PFSK-1 (cell line): Measurements from ENCODE around the gene DPF3.

ENCODE experiments used
- FOXP2 ChIP-seq: optimal IDR thresholded peaks from 2 replicates; pipeline ENCODE3; 2011; ENCODE audit warnings: borderline replicate concordance, control low read depth, inconsistent platforms; ENCODE audit not compliant: insufficient read depth; ENCODE audit errors: extremely low read length, extremely low read depth
- POLR2AphosphoS5 ChIP-seq: IDR thresholded peaks from 2 replicates; pipeline ENCODE4 v1.6.1; 2012; ENCODE audit warnings: low read depth, mild to moderate bottlenecking, control low read depth, low read length, moderate library complexity
- REST ChIP-seq, 2 experiments: IDR thresholded peaks; 2 replicates each; pipeline versions ENCODE4 v1.6.1 to v1.8.0; 2011 to 2012; ENCODE audit warnings: low read depth in 2 of 2, low read length in 2 of 2, control low read depth in 1 of 2, inconsistent platforms in 1 of 2, mild to moderate bottlenecking in 1 of 2, moderate library complexity in 1 of 2; ENCODE audit not compliant: insufficient read depth in 1 of 2
- SIN3A ChIP-seq: IDR thresholded peaks from 2 replicates; pipeline ENCODE4 v1.6.1; 2012; ENCODE audit warnings: mild to moderate bottlenecking, low read length, moderate library complexity, borderline replicate concordance; ENCODE audit not compliant: insufficient read depth
- TAF1 ChIP-seq: IDR thresholded peaks from 2 replicates; pipeline ENCODE4 v1.6.1; 2012; ENCODE audit warnings: low read length, control low read depth, borderline replicate concordance; ENCODE audit not compliant: insufficient read depth

The DPF3 gene

GRCh38 chr14:72751276-72752033 is 142.4 kb downstream of the DPF3 start:
- TF ChIP-seq FOXP2 (no peak), POLR2AphosphoS5 (no peak), SIN3A (no peak), REST (IDR thresholded peaks at IDR 0.05; ENCODE audit: insufficient read depth in 1 of 2, low read depth in 2 of 2, low read length in 2 of 2) (no peak), TAF1 (no peak)

GRCh38 chr14:72747652-72748051 is 146.2 kb downstream of the DPF3 start:
- no peak for TF ChIP-seq FOXP2
- no peak for TF ChIP-seq REST (IDR thresholded peaks at IDR 0.05; ENCODE audit: insufficient read depth in 1 of 2, low read depth in 2 of 2, low read length in 2 of 2)
- TF ChIP-seq POLR2AphosphoS5: no peak
- TF ChIP-seq SIN3A: no peak
- no peak for TF ChIP-seq TAF1

GRCh38 chr14:72745991-72746980 is 147.6 kb downstream of the DPF3 start:
- TF ChIP-seq POLR2AphosphoS5 (no peak), FOXP2 (no peak), REST (IDR thresholded peaks at IDR 0.05; ENCODE audit: insufficient read depth in 1 of 2, low read depth in 2 of 2, low read length in 2 of 2) (no peak), TAF1 (no peak), SIN3A (no peak)

- TF ChIP-seq TAF1: no peak
- no peak for TF ChIP-seq POLR2AphosphoS5
- no peak for TF ChIP-seq SIN3A
- TF ChIP-seq FOXP2: no peak
- no peak for TF ChIP-seq REST (IDR thresholded peaks at IDR 0.05; ENCODE audit: insufficient read depth in 1 of 2, low read depth in 2 of 2, low read length in 2 of 2)
Measured at GRCh38 chr14:72745546-72745945, 148.4 kb downstream of the DPF3 start.
